Aorta (tissue), 5 donors: ENCODE data around the gene RAB3C. TPM values are rescaled to one million over a fixed set of nuclear protein-coding genes. Genes with fewer than 3 reads are reported as not detected.

ENCODE experiments used
- ATAC-seq: fragments of 200-7000 bp; cut with Tn5 transposase; one replicate; pipeline ENCODE4 v1.9.1; 2022; ENCODE audit warnings: moderate library complexity; ENCODE audit not compliant: low FRiP score
- DNase-seq, 2 donors: peaks; one replicate each; pipeline ENCODE4 v3.0.0-alpha.2; 2020
- H3K27ac ChIP-seq, 2 donors: one replicate each; pipeline ENCODE4 v1.5.1; 2013; ENCODE audit warnings: low read length in 2 of 2, mild to moderate bottlenecking in 2 of 2, moderate library complexity in 2 of 2, control low read depth in 1 of 2, inconsistent platforms in 1 of 2, low read depth in 1 of 2
- H3K27me3 ChIP-seq, 2 donors: one replicate each; pipeline ENCODE4 v1.6.1; 2013; ENCODE audit warnings: control low read depth in 1 of 2, low read length in 1 of 2, mild to moderate bottlenecking in 1 of 2, moderate library complexity in 1 of 2; ENCODE audit not compliant: insufficient read depth in 2 of 2, control insufficient read depth in 1 of 2
- H3K36me3 ChIP-seq, 2 donors: one replicate each; pipeline ENCODE4 v1.6.1; 2013; ENCODE audit warnings: control low read depth in 1 of 2, low read length in 1 of 2, mild to moderate bottlenecking in 1 of 2; ENCODE audit not compliant: insufficient read depth in 2 of 2, control insufficient read depth in 1 of 2
- H3K4me1 ChIP-seq, 2 donors: one replicate each; pipeline ENCODE4 v1.6.1; 2013; ENCODE audit warnings: low read length in 2 of 2, control low read depth in 1 of 2, mild to moderate bottlenecking in 1 of 2, moderate library complexity in 1 of 2; ENCODE audit not compliant: insufficient read depth in 2 of 2, control insufficient read depth in 1 of 2
- H3K4me3 ChIP-seq, 2 donors: one replicate each; pipeline ENCODE4 v1.5.1; 2013; ENCODE audit warnings: low read length in 2 of 2, control low read depth in 1 of 2, mild to moderate bottlenecking in 1 of 2
- H3K9me3 ChIP-seq: one replicate; pipeline ENCODE4 v1.6.1; 2013; ENCODE audit warnings: mild to moderate bottlenecking, low read length; ENCODE audit not compliant: control insufficient read depth
- WGBS, 2 donors: extraction: QIAGEN DNeasy Blood & Tissue Kit; methylation state at CpG; one replicate each; pipeline ENCODE4 v1.1.7; 2013; 5-methylcytosine and 5-hydroxymethylcytosine counted together
- intact Hi-C, 2 donors: fragments of 100-400 bp; cut with DNase I; formaldehyde crosslinking; loops; one replicate each; pipeline versions ENCODE4 v1.14.2 to v1.15.0; 2022
- polyA plus RNA-seq, 2 donors: library from polyadenylated mRNA; stranded (reverse); fragments of 200-250 nt; gene quantifications; one replicate each; pipeline ENCODE4 v1.2.3, GENCODE V29; 2013
- total RNA-seq, 2 donors: library from RNA; stranded (reverse); fragmentation: NEBNext Ultra II Directional; extraction: Animal tissue kit (Norgen Biotek cat#: 25700); gene quantifications; one replicate each; pipeline ENCODE4 v1.2.1, GENCODE V29; 2021
- donor health status: healthy with polysubstance abuse.
- donor health status: Bipolar disorder and iron deficiency.
- donor health status: DM: no; HTN: no; CAD: no.
- donor health status: DM: no; HTN: no; CAD: no.
- donor health status: DM: yes; HTN: yes; CAD: no.

RAB3C gene
- total and polyA plus RNA-seq, 4 donors = 8.9 to 21.7 TPM; not detected in 2

GRCh38 chr5:58739051-58739450 is 156.2 kb downstream of the RAB3C start:
- Histone ChIP-seq H3K4me1 (no peaks in the 10 kb centered on the region), H3K9me3 (no peaks in the 10 kb centered on the region), H3K4me3 (no peak overlapping the region), H3K27ac (no peak overlapping the region), H3K27me3 (no peaks in the 10 kb centered on the region), H3K36me3 (no peaks in the 10 kb centered on the region)
- DNase-seq (no peak), ATAC-seq (no peak)
- WGBS, 2 donors = 86 to 90% methylated on average over 2 of the region's 2 CpGs
- intact Hi-C loops = no loop called here

- Histone ChIP-seq H3K4me3 (no peak overlapping the region), H3K36me3 (no peaks in the 10 kb centered on the region), H3K4me1 (no peaks in the 10 kb centered on the region), H3K27ac (no peak overlapping the region), H3K9me3 (no peaks in the 10 kb centered on the region), H3K27me3 (no peaks in the 10 kb centered on the region)
- intact Hi-C loops = no loop called here
- DNase-seq (no peak), ATAC-seq (no peak)
- WGBS, 2 donors = 92 to 93% methylated on average over 3 of the region's 3 CpGs
Measured at GRCh38 chr5:58740956-58741355, 158.1 kb downstream of the RAB3C start.

GRCh38 chr5:58745350-58745749 is 162.5 kb downstream of the RAB3C start:
- intact Hi-C loops = no loop called here
- no peak for ATAC-seq
- 90 to 96% methylated on average over 4 of the region's 4 CpGs for WGBS, 2 donors

GRCh38 chr5:58746321-58746720 is 163.4 kb downstream of the RAB3C start:
- no peak for ATAC-seq
- no peaks in the 10 kb centered on the region for H3K4me1 ChIP-seq
- H3K27me3 ChIP-seq = no peaks in the 10 kb centered on the region
- H3K27ac ChIP-seq = no peak overlapping the region
- no peak overlapping the region for H3K4me3 ChIP-seq
- H3K36me3 ChIP-seq = no peaks in the 10 kb centered on the region
- no peak for DNase-seq
- 49 to 50% methylated on average over 4 of the region's 4 CpGs for WGBS, 2 donors
- no peaks in the 10 kb centered on the region for H3K9me3 ChIP-seq
- intact Hi-C loops = no loop called here

More at GRCh38 chr5:58745350-58745749, 162.5 kb downstream of the RAB3C start:
- H3K9me3 ChIP-seq = no peaks in the 10 kb centered on the region
- no peaks in the 10 kb centered on the region for H3K27me3 ChIP-seq
- H3K27ac ChIP-seq = no peak overlapping the region
- H3K4me3 ChIP-seq = no peak overlapping the region
- no peaks in the 10 kb centered on the region for H3K4me1 ChIP-seq
- DNase-seq = no peak
- H3K36me3 ChIP-seq = no peaks in the 10 kb centered on the region

- intact Hi-C loops = no loop called here
- ATAC-seq = no peak
- H3K27ac ChIP-seq = no peak overlapping the region
Measured at GRCh38 chr5:58750036-58750435, 167.2 kb downstream of the RAB3C start.

GRCh38 chr5:58751222-58751837 is 168.5 kb downstream of the RAB3C start:
- intact Hi-C loops = no loop called here
- no peaks in the 10 kb centered on the region for H3K27me3 ChIP-seq
- H3K4me3 ChIP-seq = no peak overlapping the region
- ATAC-seq = no peak
- no peak for DNase-seq
- H3K9me3 ChIP-seq = no peaks in the 10 kb centered on the region
- no peaks in the 10 kb centered on the region for H3K4me1 ChIP-seq
- no peaks in the 10 kb centered on the region for H3K36me3 ChIP-seq
- no peak overlapping the region for H3K27ac ChIP-seq
- WGBS, 2 donors = 67 to 69% methylated on average over 4 of the region's 4 CpGs

More at GRCh38 chr5:58750036-58750435, 167.2 kb downstream of the RAB3C start:
- Histone ChIP-seq H3K4me3 (no peak overlapping the region), H3K4me1 (no peaks in the 10 kb centered on the region), H3K9me3 (no peaks in the 10 kb centered on the region), H3K27me3 (no peaks in the 10 kb centered on the region), H3K36me3 (no peaks in the 10 kb centered on the region)
- DNase-seq = no peak

GRCh38 chr5:58752104-58752503 is 169.2 kb downstream of the RAB3C start:
- no peak for DNase-seq
- WGBS, 2 donors = 83 to 93% methylated on average over 1 of the region's 1 CpG
- Histone ChIP-seq H3K36me3 (no peaks in the 10 kb centered on the region), H3K4me1 (no peaks in the 10 kb centered on the region), H3K9me3 (no peaks in the 10 kb centered on the region), H3K4me3 (no peak overlapping the region), H3K27me3 (no peaks in the 10 kb centered on the region), H3K27ac (no peak overlapping the region)
- no peak for ATAC-seq
- intact Hi-C loops = no loop called here

GRCh38 chr5:58753446-58753845 is 170.6 kb downstream of the RAB3C start:
- DNase-seq (no peak), ATAC-seq (no peak)
- Histone ChIP-seq H3K27me3 (no peaks in the 10 kb centered on the region), H3K9me3 (no peaks in the 10 kb centered on the region), H3K4me1 (no peaks in the 10 kb centered on the region), H3K36me3 (no peaks in the 10 kb centered on the region), H3K4me3 (no peak overlapping the region), H3K27ac (no peak overlapping the region)
- 69 to 71% methylated on average over 5 of the region's 5 CpGs for WGBS, 2 donors
- intact Hi-C loops = no loop called here

- WGBS, 2 donors = 78 to 81% methylated on average over 6 of the region's 6 CpGs
- Histone ChIP-seq H3K36me3 (no peaks in the 10 kb centered on the region), H3K4me1 (no peaks in the 10 kb centered on the region), H3K9me3 (no peaks in the 10 kb centered on the region), H3K4me3 (no peak overlapping the region), H3K27ac (no peak overlapping the region), H3K27me3 (no peaks in the 10 kb centered on the region)
- intact Hi-C loops = no loop called here
- DNase-seq (no peak), ATAC-seq (no peak)
Measured at GRCh38 chr5:58754250-58754649, 171.4 kb downstream of the RAB3C start.
